Amygdala (tissue), 56 donors: ENCODE results near the gene LAGE3.

Source experiments
- DNase-seq, 56 donors: peaks; one replicate each; lab custom pipeline; 2025; lab: John Stamatoyannopoulos, UW

Gene LAGE3

DNA sequence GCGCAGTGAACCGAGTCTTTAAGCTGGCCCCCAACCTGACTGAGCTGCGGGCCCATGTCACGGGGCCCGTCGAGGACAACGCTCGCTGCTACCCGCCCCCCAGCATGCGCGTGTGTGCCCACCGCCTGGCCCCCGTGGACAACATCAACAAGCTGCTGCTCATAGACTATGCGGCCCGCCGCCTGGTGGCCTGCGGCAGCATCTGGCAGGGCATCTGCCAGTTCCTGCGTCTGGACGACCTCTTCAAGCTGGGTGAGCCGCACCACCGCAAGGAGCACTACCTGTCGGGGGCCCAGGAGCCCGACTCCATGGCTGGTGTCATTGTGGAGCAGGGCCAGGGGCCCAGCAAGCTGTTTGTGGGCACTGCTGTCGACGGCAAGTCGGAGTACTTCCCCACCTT, 18.8 kb downstream of the LAGE3 start:
- peak in 6 of 56 donors; percentile 6 to 23 (median 9) for DNase-seq

- no peak for DNase-seq
Observed at GRCh38 chrX:154459832-154460231, 19.2 kb downstream of the LAGE3 start.

DNA sequence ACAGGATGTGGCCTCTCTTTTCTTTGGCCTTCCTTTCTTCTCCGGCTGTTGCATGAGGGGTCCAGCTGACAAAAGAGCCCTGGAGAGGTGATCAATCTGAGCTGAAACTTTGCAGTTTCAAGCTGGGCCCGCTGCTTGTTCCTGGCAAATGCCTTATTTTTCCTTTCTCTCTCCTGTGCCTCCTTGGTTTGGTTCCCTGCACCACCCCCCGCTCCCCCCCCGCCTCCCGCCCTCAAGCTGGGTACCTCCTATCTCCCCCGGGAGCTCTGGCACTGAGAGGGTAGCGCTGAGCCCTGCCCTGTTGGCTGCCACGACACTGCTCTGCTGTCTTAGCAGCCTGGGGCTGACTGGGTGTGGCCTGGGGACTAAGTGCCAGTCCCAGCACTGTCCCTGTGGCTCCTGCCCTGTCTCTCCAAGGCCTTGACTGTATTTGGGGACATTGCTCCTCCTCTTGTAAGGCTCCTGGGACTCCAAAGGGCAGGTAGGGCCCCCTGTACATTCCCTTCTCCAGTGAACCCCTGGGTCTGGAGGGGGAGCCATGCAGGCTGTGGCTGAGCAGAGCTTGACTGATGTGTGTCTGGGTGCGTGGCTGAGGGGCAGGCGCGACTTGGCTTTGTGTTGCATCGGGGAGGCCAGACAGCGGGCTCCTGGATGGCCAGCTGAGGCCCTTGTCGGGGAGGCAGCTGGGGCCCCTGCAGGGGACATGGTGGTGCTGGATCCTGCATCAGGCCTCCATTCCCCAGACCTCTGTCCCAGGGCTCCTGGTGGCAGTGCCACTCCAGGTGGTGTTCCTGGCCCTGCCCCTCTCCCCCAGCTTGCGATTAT, 19.9 kb downstream of the LAGE3 start:
- DNase-seq: peak in 16 of 56 donors; percentile 4 to 34 (median 15)

- DNase-seq: peak in 25 of 56 donors; percentile 7 to 65 (median 27)
Observed at GRCh38 chrX:154458116-154458953, 20.7 kb downstream of the LAGE3 start, which contains the start of gene PLXNA3. Gene PLXNA3 (plus strand): TSS chrX:154458281. CDS start chrX:154460184, 1,903 bp downstream.

- DNase-seq: peak in 12 of 56 donors; percentile 17 to 61 (median 36)
Observed at GRCh38 chrX:154457491-154458115, 21.5 kb downstream of the LAGE3 start.

DNA sequence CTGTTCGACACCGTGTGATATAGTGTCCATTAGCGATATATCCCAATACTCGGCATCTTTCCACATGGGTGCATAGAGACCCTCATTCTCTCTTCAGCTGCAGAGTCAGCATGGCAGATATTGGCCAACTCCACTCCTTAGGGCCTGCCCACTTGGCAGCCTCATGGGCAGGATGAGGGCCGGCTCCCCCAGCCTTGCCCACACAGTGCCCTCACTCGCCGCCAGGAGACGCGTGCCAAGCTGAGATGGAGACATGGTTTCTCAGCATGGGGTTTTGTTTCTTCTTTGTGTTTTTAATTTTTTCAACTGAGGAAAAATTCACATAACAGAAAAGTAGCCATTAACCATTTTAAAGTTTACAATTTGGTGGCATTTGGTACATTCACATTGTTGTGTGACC, 26.3 kb downstream of the LAGE3 start:
- DNase-seq: peak in 22 of 56 donors; percentile 2 to 50 (median 14)

DNA sequence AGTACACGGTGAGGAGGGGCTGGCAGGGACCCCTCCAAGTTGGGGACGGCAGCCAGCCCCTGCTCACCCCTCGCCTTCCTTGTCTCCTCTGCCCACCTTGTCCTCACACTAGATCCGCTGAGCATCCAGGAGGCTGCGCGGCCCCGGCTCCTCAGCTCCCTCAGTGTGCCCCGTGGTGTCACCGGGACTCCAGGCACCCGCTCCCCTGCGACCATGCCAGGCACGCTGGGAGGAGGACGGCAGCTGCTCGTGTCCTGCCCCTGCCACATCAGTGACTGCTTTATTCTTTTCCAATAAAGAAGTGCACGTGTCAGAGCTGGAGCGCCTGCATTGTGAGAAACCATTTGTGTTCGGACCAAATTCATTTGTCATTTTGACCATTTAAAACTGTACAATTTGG, 28.8 kb downstream of the LAGE3 start:
- peak in 18 of 56 donors; percentile 7 to 52 (median 24) for DNase-seq

- DNase-seq: no peak
Observed at GRCh38 chrX:154449618-154450017, 29.5 kb downstream of the LAGE3 start.

GRCh38 chrX:154448484-154448883, 30.6 kb downstream of the LAGE3 start:
- no peak for DNase-seq

DNA sequence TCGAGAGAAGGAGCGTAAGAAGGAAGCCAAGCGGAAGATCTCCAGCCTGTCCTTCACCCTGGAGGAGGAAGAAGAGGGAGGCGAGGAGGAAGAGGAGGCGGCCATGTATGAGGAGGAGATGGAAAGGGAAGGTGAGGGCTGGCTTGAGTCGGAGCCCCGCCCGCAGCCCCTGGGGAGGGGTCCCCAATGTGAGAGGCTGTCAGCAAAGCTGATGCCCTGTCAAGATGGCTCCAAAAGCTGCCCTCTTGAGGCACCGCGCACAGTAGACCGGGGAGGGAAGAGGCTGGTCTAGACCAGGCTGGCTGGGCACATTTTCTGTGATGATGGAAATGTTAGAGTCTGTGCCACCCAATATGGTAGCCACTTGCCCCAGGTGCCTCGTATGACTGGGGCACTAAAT, 32.7 kb downstream of the LAGE3 start:
- no peak for DNase-seq

DNA sequence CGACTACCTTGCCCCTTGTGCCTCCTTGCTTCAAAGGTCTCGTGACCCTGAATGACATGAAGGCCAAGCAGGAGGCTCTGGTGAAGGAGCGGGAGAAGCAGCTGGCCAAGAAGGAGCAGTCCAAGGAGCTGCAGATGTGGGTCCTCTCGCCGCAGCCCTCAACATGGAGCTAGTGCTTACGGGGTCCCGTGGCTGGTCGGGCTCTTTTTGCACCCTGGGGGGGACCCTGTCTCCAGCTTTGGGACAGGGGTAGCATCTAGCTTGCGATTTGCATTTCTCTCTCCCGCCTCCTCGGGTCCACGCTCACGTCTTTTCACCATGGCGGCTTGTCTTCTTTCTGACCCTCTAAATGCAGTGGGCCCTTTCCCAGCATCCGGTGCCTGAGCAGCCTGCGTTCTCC, 33.3 kb downstream of the LAGE3 start:
- no peak for DNase-seq

DNA sequence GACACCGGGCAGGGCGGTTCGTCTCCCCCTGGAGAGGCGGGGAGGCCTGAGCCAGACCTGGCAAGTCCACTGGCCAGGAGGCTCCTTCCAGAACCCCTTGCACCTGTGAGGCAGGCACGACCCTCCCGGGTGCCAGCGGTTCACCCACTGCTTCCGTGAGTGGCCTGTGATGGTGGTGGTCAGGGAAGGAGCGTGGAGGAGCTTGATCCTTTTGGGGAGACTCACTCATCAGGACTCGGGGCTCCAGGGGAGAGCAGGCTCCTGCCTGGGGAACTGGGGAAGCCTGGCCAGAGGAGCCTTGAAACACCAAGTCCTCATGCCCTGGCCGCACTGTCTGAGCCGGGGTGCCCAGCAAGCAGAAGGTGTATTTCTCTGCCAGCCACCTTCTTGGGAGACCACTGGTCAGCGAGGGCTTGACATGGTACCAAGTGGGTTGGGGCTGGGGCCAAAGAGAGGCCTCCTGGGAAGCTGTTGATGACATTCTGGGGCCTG, 34.3 kb downstream of the LAGE3 start:
- no peak for DNase-seq

GRCh38 chrX:154443992-154444754, 34.9 kb downstream of the LAGE3 start, which contains the start of gene FAM50A:
Gene FAM50A (plus strand): TSS chrX:154444141. CDS start chrX:154444236, 95 bp downstream.
- peak in 44 of 56 donors; percentile 12 to 83 (median 54) for DNase-seq

GRCh38 chrX:154443479-154443910, 35.6 kb downstream of the LAGE3 start:
- peak in 1 of 56 donors; percentile 22 for DNase-seq

DNA sequence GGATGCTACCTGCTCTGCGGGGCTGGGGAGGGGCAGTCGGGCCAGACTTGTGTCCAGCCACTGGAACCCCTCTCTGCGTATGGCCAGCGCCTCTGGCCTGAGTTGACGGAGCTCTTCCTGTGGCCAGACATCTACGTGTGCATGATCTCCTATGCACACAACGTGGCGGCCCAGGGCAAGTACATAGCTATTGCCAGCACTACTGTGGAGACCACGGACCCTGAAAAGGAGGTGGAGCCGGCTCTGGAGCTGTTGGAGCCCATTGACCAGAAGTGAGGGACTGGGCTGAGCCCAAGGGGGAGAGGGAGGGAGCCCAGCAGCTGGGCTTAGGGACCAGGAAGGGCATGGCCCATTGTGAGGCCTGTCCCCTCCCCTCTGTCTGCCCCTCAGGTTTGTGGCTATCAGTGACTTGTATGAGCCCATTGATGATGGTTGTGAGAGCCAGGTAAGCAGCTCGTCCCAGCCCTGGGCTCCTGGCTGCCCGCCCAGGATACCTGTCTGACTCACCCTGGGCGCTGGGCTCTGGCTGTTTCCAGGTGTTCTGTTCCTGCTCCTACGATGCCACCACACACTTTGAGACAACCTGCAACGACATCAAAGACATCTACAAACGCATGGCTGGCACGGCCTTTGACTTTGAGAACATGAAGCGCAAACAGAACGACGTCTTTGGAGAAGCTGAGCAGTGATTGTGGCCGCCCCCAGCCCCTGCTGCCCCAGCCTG, 36.9 kb downstream of the LAGE3 start:
- no peak for DNase-seq

DNA sequence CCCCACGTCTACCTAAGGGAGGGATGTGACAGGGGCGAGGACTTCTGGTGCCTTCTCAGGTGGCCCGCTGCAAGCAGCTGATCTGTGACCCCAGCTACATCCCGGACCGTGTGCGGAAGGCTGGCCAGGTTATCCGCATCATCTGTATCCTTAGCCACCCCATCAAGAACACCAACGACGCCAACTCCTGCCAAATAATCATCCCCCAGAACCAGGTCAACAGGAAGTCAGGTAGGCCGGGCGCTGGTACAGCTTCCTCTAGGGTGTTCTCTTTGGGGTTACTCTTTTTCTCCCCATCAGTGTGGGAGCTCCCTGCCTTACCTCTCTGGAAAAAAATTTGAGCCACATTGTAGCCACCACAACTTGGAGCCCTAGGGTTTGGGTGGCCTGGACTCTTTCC, 37.5 kb downstream of the LAGE3 start:
- no peak for DNase-seq

DNA sequence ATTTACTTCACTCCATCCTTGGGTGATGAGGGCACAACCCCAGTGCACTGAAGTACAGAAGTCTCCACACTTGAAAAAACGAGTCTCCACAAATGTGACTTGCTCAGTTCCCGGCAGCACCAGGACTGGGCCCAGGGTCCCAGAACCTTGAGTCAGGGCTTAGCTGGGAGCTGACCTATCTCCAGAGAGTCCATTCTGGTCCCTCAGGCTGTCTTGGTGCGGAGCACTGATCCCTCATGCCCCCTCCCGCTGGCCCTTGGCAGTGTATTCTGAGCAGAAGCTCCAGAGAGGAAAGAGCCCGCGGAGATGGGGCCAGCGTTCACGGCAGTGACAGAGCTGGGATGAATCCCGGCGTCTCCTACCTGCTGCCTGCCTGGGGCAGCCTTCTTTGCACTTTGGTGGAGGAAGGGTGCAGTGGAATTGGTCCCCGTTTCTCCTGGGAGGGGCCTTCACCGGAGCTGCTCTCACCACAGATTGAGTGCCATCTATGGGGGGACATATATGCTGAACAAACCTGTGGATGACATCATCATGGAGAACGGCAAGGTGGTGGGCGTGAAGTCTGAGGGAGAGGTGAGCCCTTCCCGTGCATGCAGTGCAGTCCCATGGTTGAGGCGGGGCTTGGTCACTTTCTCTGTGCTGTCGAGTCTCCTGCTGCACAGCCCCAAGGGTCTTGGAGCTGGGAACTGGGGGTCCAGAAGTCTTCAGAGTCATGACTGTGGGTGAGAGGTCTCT, 38.3 kb downstream of the LAGE3 start:
- no peak for DNase-seq

GRCh38 chrX:154439841-154440240, 39.2 kb downstream of the LAGE3 start:
- no peak for DNase-seq
